Mesothelial cell of epicardium (in vitro differentiated cells): Measurements from ENCODE around the gene NSUN7. TPM values are rescaled to one million over a fixed set of nuclear protein-coding genes. Genes with fewer than 3 reads are reported as not detected.
"Not testable (repeated sequence)": the region's sequence is repeated elsewhere in the genome, so short reads cannot be mapped to it uniquely, and the experiment has no call there.

ENCODE experiments used
- DNase-seq, 2 experiments: peaks; one replicate each; pipeline ENCODE4 v3.0.0; 2021; ENCODE audit warnings: low spot score in 2 of 2; ENCODE audit not compliant: unreplicated experiment in 2 of 2
- H3K27ac Mint-ChIP-seq: 2 replicates; pipeline ENCODE4 v1.8.0; 2021; ENCODE audit warnings: mixed read lengths
- H3K27me3 Mint-ChIP-seq: 2 replicates; pipeline ENCODE4 v1.8.0; 2021; ENCODE audit warnings: low read depth, mixed read lengths
- H3K36me3 Mint-ChIP-seq: 2 replicates; pipeline ENCODE4 v1.8.0; 2021; ENCODE audit warnings: mixed read lengths
- H3K4me1 Mint-ChIP-seq: 2 replicates; pipeline ENCODE4 v1.8.0; 2021; ENCODE audit warnings: mixed read lengths
- H3K4me3 Mint-ChIP-seq: 2 replicates; pipeline ENCODE4 v1.8.0; 2021; ENCODE audit warnings: mild to moderate bottlenecking, moderate library complexity, mixed read lengths
- H3K9me3 Mint-ChIP-seq: 2 replicates; pipeline ENCODE4 v1.8.0; 2021; ENCODE audit warnings: mixed read lengths
- CTCF ChIP-seq: fragments of 200-600 bp; sonication (generic); IDR thresholded peaks from one replicate; pipeline ENCODE4 v1.5.0; 2021; ENCODE audit warnings: antibody characterized with exemption; ENCODE audit not compliant: unreplicated experiment
- total RNA-seq: library from RNA; stranded (reverse); gene quantifications from 3 replicates; pipeline ENCODE4 v1.2.1, GENCODE V29; 2021

Gene NSUN7
- total RNA-seq, 1 donor from 2014 or later, result 21.8 TPM

- peaks cover 14% of the 10 kb centered on the region for H3K36me3 Mint-ChIP-seq
- H3K4me1 Mint-ChIP-seq, result peaks cover 2% of the 10 kb centered on the region
- H3K27me3 Mint-ChIP-seq, result no peaks in the 10 kb centered on the region
- H3K4me3 Mint-ChIP-seq, result no peak overlapping the region
- H3K9me3 Mint-ChIP-seq, result no peaks in the 10 kb centered on the region
- no peak for TF ChIP-seq CTCF
- no peak for DNase-seq
- H3K27ac Mint-ChIP-seq, result no peak overlapping the region
Observed at GRCh38 chr4:40804598-40804997, 54.8 kb downstream of the NSUN7 start.

- H3K9me3 Mint-ChIP-seq, result no peaks in the 10 kb centered on the region
- no peak overlapping the region for H3K4me3 Mint-ChIP-seq
- H3K36me3 Mint-ChIP-seq, result peaks cover 19% of the 10 kb centered on the region
- H3K4me1 Mint-ChIP-seq, result peaks cover 2% of the 10 kb centered on the region
- TF ChIP-seq CTCF, result no peak
- DNase-seq, result no peak
- H3K27me3 Mint-ChIP-seq, result no peaks in the 10 kb centered on the region
- no peak overlapping the region for H3K27ac Mint-ChIP-seq
Observed at GRCh38 chr4:40808926-40809457, 59.2 kb downstream of the NSUN7 start.

- no peak for TF ChIP-seq CTCF
- Mint-ChIP-seq H3K27me3 (no peaks in the 10 kb centered on the region), H3K36me3 (peaks cover 30% of the 10 kb centered on the region), H3K4me1 (peaks cover under 1% of the 10 kb centered on the region), H3K27ac (no peak overlapping the region), H3K4me3 (no peak overlapping the region), H3K9me3 (no peaks in the 10 kb centered on the region)
- DNase-seq, result no peak
Observed at GRCh38 chr4:40811956-40812355, 62.2 kb downstream of the NSUN7 start.

GRCh38 chr4:40812386-40812785, 62.6 kb downstream of the NSUN7 start:
- Mint-ChIP-seq H3K36me3 (peaks cover 30% of the 10 kb centered on the region), H3K4me1 (no peaks in the 10 kb centered on the region), H3K27ac (no peak overlapping the region), H3K27me3 (no peaks in the 10 kb centered on the region), H3K4me3 (no peak overlapping the region), H3K9me3 (no peaks in the 10 kb centered on the region)
- no peak for DNase-seq
- TF ChIP-seq CTCF, result no peak

GRCh38 chr4:40812856-40813255, 63.1 kb downstream of the NSUN7 start:
- Mint-ChIP-seq H3K27me3 (no peaks in the 10 kb centered on the region), H3K4me3 (no peak overlapping the region), H3K27ac (no peak overlapping the region), H3K9me3 (no peaks in the 10 kb centered on the region), H3K36me3 (peaks cover 32% of the 10 kb centered on the region), H3K4me1 (no peaks in the 10 kb centered on the region)
- no peak for DNase-seq
- TF ChIP-seq CTCF, result no peak

- not testable (repeated sequence) for H3K4me1 Mint-ChIP-seq, H3K27me3 Mint-ChIP-seq, H3K4me3 Mint-ChIP-seq, H3K9me3 Mint-ChIP-seq, DNase-seq, H3K27ac Mint-ChIP-seq
- peaks cover 29% of the 10 kb centered on the region for H3K36me3 Mint-ChIP-seq
Observed at GRCh38 chr4:40817157-40817556, 67.4 kb downstream of the NSUN7 start.
